NCI-H345 treated with DMSO at 0.1 percent for 48 hours (cell line): ENCODE measurements around the gene NOB1.
A peak's percentile ranks its signal among the peaks of the same experiment; 100 is the strongest.
"Not testable (repeated sequence)": the region's sequence is repeated elsewhere in the genome, so short reads cannot be mapped to it uniquely, and the experiment has no call there.

Experiments
- DNase-seq: peaks from one replicate; lab custom pipeline; 2025; ENCODE audit not compliant: unreplicated experiment; lab: John Stamatoyannopoulos, UW

NOB1 gene

GRCh38 chr16:69754469-69755310, at the start of gene NOB1:
TSS of gene NOB1 (minus strand) at chr16:69754926. CDS start at chr16:69754910, 16 bp downstream.
- peak; percentile 73 for DNase-seq

- no peak for DNase-seq
These were observed 49.6 kb upstream of the NOB1 start for GRCh38 chr16:69804297-69804696.

GRCh38 chr16:69799611-69800031, 44.9 kb upstream of the NOB1 start:
- DNase-seq = no peak

DNA sequence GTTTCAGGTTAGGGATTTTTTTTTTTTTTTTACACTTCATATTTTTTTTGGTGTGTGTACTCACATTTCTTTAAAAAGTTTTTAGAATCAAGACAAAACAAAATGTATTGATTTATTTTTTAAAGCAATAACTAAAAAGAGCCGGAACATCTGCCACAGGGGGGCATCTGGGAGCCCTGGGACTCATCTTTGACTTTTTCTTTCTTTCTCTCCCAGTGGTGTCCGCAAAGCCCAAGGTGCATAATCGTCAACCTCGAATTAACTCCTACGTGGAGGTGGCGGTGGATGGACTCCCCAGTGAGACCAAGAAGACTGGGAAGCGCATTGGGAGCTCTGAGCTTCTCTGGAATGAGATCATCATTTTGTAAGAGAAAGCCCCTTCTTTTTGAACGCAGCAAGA, 43.7 kb upstream of the NOB1 start:
- DNase-seq = no peak

DNA sequence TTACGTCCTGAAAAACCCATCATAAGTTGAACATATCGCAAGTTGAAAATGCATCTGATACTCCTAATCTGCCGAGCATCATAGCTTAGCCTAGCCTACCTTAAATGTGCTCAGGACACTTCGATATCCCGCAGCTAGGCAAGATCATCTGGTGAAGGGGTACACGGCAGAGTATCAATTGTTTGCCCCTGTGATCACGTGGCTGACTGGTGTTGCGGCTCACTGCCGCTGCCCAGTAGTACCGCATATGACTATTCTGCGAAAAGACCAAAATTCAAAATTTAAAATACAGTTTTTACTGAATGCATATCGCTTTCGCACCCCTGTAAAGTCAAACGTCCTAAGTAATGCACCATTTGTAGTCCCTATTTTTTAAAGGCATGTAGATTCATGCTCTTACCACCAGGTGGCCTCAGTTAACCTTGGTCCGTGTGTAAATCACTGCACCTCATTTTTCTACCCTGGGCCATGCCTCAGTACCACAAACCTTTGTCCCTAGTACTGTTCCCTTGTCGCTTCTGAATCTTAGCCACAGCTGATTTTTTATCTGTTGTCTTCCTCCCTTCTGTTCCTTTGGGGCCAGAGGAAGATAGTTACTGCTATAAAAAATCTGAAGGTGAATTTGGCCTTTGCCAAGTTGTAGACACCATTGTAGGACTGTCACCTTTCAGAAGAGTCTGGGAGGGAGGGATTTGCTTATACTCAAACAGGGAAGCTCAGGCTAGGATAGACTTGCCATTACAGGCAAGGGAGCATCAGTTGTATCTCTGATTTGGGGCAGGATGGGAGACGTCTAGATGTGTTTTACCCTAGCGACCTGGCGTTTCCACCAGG, 41.8 kb upstream of the NOB1 start:
- no peak for DNase-seq

DNA sequence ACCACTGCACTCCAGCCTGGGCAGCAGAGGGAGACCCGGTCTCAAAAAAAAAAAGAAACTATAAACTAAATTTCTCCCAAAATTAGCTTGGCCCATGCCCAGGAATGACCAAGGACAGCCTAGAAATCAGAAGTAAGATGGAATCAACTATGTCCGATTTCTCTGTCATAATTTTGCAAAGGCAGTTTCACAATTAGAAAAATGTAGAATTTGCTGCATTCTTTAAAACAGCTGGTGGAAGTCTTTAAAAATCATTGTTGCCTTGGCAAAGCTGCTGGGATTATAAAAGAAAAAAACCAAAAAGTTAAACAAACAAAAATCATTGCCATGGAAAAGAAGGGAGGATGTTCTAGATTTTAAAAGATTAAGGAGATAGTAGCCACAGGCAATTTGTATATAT, 39.8 kb upstream of the NOB1 start:
- DNase-seq = no peak

GRCh38 chr16:69793526-69793925, 38.8 kb upstream of the NOB1 start:
- no peak for DNase-seq

GRCh38 chr16:69791391-69791847, 36.7 kb upstream of the NOB1 start:
- not testable (repeated sequence) for DNase-seq

DNA sequence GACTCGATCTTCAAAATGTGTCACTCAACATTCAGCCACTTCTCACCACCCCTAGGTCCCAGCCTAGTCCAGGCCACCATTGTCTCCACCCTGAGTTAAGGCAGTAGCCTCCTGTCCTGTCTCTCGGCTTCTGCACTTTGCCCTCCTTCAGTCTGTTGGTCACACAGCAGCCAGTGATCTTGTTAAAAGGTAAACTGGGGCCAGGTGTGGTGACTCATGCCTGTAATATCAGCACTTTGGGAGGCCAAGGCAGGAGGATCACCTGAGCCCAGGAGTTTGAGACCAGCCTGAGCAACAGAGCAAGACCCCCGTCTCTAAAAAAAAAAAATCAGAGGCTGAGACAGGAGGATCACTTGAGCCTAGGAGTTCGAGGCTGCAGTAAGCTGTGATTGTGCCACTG, 33.2 kb upstream of the NOB1 start:
- DNase-seq = no peak

DNA sequence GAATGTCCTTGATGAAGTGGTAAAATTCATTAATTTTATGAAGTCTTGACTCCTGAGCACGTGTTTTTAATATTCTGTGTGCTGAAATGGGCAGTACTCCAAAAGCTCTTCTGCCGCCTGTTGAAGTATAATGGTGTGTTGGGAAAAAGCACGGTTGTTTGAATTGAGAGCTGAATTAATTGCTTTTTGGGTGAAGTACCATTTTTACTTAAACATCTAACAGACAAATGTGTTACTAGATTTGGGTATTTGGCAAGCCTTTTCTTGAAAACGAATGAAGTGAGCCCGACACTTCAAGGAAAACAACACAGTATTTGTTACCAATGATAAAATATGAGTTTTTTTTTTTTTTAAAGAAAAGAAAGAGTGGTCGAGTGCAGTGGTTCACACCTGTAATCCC, 29.9 kb upstream of the NOB1 start:
- no peak for DNase-seq

DNA sequence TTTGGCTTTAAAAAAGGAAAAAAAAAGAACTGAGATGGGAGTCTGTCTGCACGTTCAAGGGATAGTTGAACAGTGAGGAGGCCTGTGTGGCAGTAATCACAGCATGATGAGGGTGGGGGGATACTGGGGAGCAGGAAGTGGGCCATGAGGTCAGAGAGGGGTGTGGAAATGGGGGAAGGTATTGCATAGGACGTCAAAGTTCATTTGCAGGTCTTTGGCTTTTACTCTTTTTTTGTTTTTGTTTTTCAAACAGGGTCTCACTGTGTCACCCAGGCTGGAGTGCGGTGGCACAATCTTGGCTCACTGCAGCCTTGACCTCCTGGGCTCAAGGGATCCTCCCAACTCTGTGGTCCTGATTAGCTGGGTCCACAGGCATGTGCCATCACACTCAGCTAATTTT, 26.4 kb upstream of the NOB1 start:
- DNase-seq = no peak

DNA sequence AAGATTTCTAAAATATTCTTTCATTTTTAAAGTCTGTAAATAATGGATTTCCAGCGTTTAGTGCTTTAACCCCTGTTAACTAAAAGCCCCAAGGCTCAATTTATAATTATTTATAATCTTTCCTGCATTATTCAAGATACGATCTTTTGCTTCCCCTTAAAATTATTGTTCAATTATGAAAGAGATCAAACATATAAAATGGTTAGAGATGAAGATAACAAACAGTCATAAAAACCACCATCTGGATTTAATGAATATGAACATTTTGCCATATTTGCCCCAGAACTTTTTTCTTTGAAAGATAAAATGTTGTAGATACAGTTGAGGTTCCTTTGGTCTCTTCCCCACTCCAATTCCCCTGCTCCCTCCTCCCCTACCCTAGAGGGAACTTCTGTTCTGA, 25.0 kb upstream of the NOB1 start:
- no peak for DNase-seq

DNA sequence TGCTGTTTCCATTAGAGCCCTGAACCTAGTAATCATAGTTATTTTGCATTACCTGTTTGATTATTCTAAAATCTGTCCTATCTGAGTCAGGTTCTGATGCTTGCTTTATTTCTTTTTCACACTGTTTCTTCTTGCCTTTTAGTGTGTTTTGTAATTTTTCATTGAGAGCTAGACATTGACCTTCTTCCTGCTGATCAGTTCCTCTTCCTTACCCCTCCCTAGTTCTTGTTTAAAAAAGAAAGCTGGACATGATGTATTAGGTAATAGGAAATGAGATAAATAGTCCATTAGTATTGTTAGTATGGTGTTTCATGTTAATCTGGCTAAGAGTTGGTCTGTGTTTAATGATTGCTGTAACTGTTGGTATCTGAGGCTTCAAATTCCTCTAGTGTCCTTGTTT, 20.8 kb upstream of the NOB1 start:
- no peak for DNase-seq

GRCh38 chr16:69773260-69773947, 18.7 kb upstream of the NOB1 start:
- DNase-seq = no peak

DNA sequence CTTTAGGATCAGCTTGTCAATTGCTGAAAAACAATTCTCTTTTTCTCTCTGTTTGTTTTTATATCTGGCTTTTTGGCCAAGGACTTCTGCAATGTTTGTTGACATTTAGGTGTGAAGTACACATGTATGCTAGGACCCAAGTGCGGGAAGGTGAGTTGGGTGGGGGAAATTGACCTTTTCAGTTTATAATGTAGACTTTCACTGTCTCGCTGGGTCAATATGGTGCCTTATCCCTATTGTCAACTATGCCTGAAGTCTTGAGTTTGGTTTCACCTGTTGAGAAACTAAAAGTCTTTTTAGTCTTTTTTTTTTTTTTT, 16.9 kb upstream of the NOB1 start:
- DNase-seq = no peak

DNA sequence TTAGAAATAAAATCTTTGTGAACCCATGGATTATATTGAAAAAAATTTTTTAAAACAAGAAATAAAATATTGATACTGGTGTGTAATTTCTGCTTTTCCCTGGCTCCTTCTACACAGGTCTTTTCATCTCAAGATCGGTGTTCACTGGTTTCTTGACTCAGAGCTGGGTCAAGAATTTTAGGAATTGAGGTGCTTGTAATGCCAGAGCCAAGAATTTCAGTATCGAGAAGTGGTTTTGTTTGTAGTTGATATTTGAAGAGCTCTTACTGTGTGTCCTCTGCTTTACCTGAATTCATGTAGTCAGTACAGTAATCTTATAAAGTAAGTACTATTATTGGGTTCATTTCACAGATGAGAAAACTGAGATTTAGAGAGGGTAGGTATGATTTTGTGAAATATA, 14.7 kb upstream of the NOB1 start:
- no peak for DNase-seq

GRCh38 chr16:69768666-69769065, 13.9 kb upstream of the NOB1 start:
- DNase-seq = no peak

- no peak for DNase-seq
These were observed 12.9 kb upstream of the NOB1 start for GRCh38 chr16:69767459-69768229.

DNA sequence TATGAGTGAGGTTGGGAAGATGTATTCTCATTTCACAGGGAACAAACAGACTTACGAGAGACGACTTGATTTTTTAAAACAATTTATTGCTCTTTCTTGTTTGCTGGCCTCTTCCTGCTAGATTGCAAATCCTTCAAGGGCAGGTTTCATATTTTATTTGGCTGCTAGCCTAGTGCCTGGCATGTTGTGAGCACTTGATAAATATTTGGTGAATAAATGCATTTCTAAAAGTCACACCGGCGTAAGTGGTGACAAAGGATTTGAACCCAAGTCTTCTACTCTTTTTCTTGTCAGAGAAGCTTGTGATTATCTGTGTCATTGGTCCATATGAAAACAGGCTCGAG, 8.8 kb upstream of the NOB1 start:
- DNase-seq = no peak

DNA sequence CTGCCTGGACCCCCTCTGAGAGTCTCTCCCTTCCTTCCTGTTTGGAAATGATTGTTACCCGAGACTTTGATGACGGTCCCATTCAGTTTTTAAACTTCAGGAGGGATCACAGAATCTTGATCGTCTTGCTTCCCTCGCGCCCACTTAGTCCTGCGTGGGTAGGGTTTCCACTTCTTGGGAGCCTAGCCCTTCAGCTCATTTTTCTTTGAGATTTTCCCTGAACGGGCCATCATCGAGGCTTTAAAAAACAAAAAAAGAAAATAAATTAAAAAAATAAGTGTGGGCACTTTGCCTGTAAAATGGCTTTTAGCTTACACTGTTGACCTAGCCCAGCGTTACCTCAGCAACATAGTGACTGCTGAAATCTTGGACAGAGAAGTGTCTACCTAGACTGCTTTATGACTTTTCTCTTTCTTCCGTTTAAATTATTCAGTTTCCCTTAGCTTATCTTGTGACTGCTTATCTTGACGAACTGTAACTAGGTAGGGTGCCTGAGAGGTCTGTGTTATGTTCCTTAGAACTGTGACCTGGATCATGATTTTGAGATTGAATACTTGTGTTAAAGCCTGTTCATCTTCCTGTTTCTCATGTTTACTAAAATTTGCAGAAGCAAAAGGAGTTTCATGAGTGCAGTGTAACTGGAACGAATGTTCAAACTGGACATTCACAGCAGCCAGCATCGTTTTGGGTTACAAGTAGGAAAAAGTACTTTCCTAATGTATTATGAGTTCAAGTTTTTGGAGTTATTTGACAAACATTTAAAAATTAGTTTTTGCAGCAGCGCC, 8.3 kb upstream of the NOB1 start:
- no peak for DNase-seq
